Vein endothelial cell (primary cell): ENCODE measurements around the gene TRIM3. TPM values are rescaled to one million over a fixed set of nuclear protein-coding genes. Genes with fewer than 3 reads are reported as not detected.

Source experiments
- total RNA-seq: library from RNA; depleted of rRNA; stranded (reverse); fragments of >200 nt; gene quantifications from 2 replicates; pipeline ENCODE4 v1.2.3, GENCODE V29; 2012

TRIM3 gene
- total RNA-seq = 16.7 and 19.9 TPM in 2 replicates

GRCh38 chr11:6473451-6474412 is at the start of gene TRIM3:
TRIM3 (minus strand) TSS chr11:6473941; CDS start chr11:6465695, 8,246 bp downstream.

GRCh38 chr11:6497069-6497839 is 23.5 kb upstream of the TRIM3 start, which contains the start of gene DNHD1:
DNHD1 (plus strand) TSS chr11:6497280; CDS start chr11:6498216, 936 bp downstream.

GRCh38 chr11:6481012-6481923 is 7.5 kb upstream of the TRIM3 start, which contains the start of the genes ARFIP2 and TIMM10B:
ARFIP2 (minus strand) TSS chr11:6481331; CDS start chr11:6480421, 910 bp downstream.
TIMM10B (plus strand) TSS chr11:6481501; CDS start chr11:6481517, 16 bp downstream.

GRCh38 chr11:6440906-6441358 is 32.8 kb downstream of the TRIM3 start, which contains the start of gene HPX:
HPX (minus strand) TSS chr11:6440987; CDS start chr11:6440963, 24 bp downstream.

DNA sequence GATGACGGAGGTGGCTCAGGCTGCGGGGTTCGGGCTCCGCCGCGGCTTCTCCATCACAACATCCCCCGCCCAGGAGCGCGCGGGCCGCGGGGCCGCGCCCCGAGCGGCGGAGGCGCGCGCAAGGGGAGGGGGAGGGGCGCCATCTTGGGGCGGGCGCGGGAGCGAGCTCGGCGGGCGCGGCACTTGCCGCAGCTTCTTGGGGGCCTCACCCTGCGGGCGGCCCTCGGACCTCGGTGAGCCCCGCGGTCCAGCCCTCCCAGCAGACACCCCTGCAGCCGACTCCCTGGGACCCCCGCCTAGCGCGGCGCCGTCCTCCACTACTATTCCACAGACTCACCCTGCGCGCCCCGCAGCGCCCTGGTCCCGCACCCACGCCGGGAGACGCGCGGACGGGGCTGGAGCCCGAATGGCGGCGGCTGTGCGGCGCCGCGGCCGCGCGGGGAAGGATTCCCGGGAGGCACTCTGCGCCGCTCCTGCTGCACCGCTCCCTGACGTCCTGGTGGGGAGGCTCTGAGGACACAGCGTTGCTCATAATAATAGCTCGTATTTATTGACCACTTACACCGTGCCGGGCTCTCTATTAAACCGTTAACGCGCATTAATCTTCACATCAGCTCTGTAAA is 54.6 kb downstream of the TRIM3 start, which contains the start of gene APBB1:
Gene APBB1 (minus strand): TSS at position 86 of the 623 bp plus-strand sequence. CDS start 7,747 bp downstream, outside the sequence.

Other genes starting within 250 kb of the TRIM3 start
- gene FHIP1B, start 239.3 kb downstream of the TRIM3 start, total RNA-seq = 19.0 and 32.3 TPM in 2 replicates
- gene CNGA4, start 234.9 kb downstream of the TRIM3 start, total RNA-seq = not detected in 2 replicates
- not detected in 2 replicates for gene CCKBR, start 214.1 kb downstream of the TRIM3 start, total RNA-seq
- 281 and 346 TPM in 2 replicates for gene CAVIN3, start 153.4 kb downstream of the TRIM3 start, total RNA-seq
- gene SMPD1, start 83.5 kb downstream of the TRIM3 start, total RNA-seq = 35.7 and 42.1 TPM in 2 replicates
- gene APBB1, start 54.8 kb downstream of the TRIM3 start, total RNA-seq = 38.1 and 57.8 TPM in 2 replicates
- gene HPX, start 33.0 kb downstream of the TRIM3 start, total RNA-seq = 0.33 and 0.67 TPM in 2 replicates
- gene ARFIP2, start 7.4 kb upstream of the TRIM3 start, total RNA-seq = 57.9 and 65.0 TPM in 2 replicates
- gene TIMM10B, start 7.6 kb upstream of the TRIM3 start, total RNA-seq = 25.5 and 30.2 TPM in 2 replicates
- gene DNHD1, start 23.3 kb upstream of the TRIM3 start, total RNA-seq = 3.3 and 4.5 TPM in 2 replicates
- gene RRP8, start 129.7 kb upstream of the TRIM3 start, total RNA-seq = 11.1 and 18.5 TPM in 2 replicates
- gene ILK, start 129.8 kb upstream of the TRIM3 start, total RNA-seq = 140 and 155 TPM in 2 replicates
- gene TAF10, start 138.3 kb upstream of the TRIM3 start, total RNA-seq = 20.3 and 26.8 TPM in 2 replicates
- gene TPP1, start 145.5 kb upstream of the TRIM3 start, total RNA-seq = 118 and 183 TPM in 2 replicates
- gene DCHS1, start 181.9 kb upstream of the TRIM3 start, total RNA-seq = 58.5 and 108 TPM in 2 replicates
- gene MRPL17, start 209.4 kb upstream of the TRIM3 start, total RNA-seq = 56.8 and 60.4 TPM in 2 replicates